Neural cell (in vitro differentiated cells): ENCODE data around the gene TRIP6. TPM values are rescaled to one million over a fixed set of nuclear protein-coding genes. Genes with fewer than 3 reads are reported as not detected.

Experiments
- H2AFZ ChIP-seq: fragments of 200-600, 300-800 bp; sonication (generic), shearing (Covaris generic); 2 replicates; pipeline ENCODE4 v1.6.0; 2014; ENCODE audit warnings: low read depth, mild to moderate bottlenecking, antibody characterized with exemption, low read length, moderate library complexity
- H3F3A ChIP-seq: fragments of 200-600 bp; shearing (Covaris generic); 2 replicates; pipeline ENCODE4 v1.6.1; 2016; ENCODE audit warnings: mild to moderate bottlenecking, moderate library complexity, mixed read lengths, antibody characterized with exemption, low read length; ENCODE audit not compliant: insufficient read depth, poor library complexity, severe bottlenecking
- H3K27ac ChIP-seq: fragments of 200-600, 300-800 bp; sonication (generic), shearing (Covaris generic); 2 replicates; pipeline ENCODE4 v1.5.1; 2014; ENCODE audit warnings: mild to moderate bottlenecking, low read length, moderate library complexity
- H3K27me3 ChIP-seq: fragments of 300-800, 200-600 bp; sonication (generic), shearing (Covaris generic); 2 replicates; pipeline ENCODE4 v1.6.0; 2014; ENCODE audit warnings: mild to moderate bottlenecking, low read depth, low read length, moderate library complexity; ENCODE audit not compliant: insufficient read depth
- H3K36me3 ChIP-seq: fragments of 300-800, 200-600 bp; sonication (generic), shearing (Covaris generic); 2 replicates; pipeline ENCODE4 v1.5.1; 2014; ENCODE audit warnings: mild to moderate bottlenecking, antibody characterized with exemption, low read length, moderate library complexity; ENCODE audit not compliant: insufficient read depth
- H3K4me2 ChIP-seq: fragments of 300-800, 200-600 bp; sonication (generic), shearing (Covaris generic); 2 replicates; pipeline ENCODE4 v1.6.0; 2014; ENCODE audit warnings: mild to moderate bottlenecking, low read length
- H3K4me3 ChIP-seq: fragments of 300-800, 200-600 bp; sonication (generic), shearing (Covaris generic); 2 replicates; pipeline ENCODE4 v1.5.1; 2014; ENCODE audit warnings: mild to moderate bottlenecking, low read length, moderate library complexity
- H3K79me2 ChIP-seq: fragments of 200-600 bp; shearing (Covaris generic); replicated peaks from 2 replicates; pipeline ENCODE4 v1.6.0; 2014; ENCODE audit warnings: mild to moderate bottlenecking, low read length, moderate library complexity; ENCODE audit not compliant: insufficient read depth
- H3K9ac ChIP-seq: fragments of 300-800, 200-600 bp; sonication (generic), shearing (Covaris generic); 2 replicates; pipeline ENCODE4 v1.6.1; 2016; ENCODE audit warnings: mild to moderate bottlenecking, low read length, mixed read lengths
- H3K9me2 ChIP-seq: fragments of 200-600 bp; shearing (Covaris generic); 2 replicates; pipeline ENCODE4 v1.6.1; 2016; ENCODE audit warnings: mild to moderate bottlenecking, low read length, mixed read lengths; ENCODE audit not compliant: insufficient read depth
- H3K9me3 ChIP-seq: fragments of 200-600, 300-800 bp; sonication (generic), shearing (Covaris generic); 2 replicates; pipeline ENCODE4 v1.6.1; 2016; ENCODE audit warnings: mild to moderate bottlenecking, mixed run types, low read length, moderate library complexity, mixed read lengths
- H4K20me1 ChIP-seq: fragments of 200-600 bp; shearing (Covaris generic); 2 replicates; pipeline ENCODE4 v1.6.1; 2016; ENCODE audit warnings: mild to moderate bottlenecking, mixed run types; ENCODE audit not compliant: insufficient read depth
- CTCF ChIP-seq: fragments of 450-650 bp; IDR thresholded peaks from 2 replicates; pipeline ENCODE4 v1.5.1; 2014; ENCODE audit warnings: antibody characterized with exemption, mild to moderate bottlenecking, moderate library complexity; ENCODE audit not compliant: poor library complexity, severe bottlenecking
- EP300 ChIP-seq: fragments of 450-650 bp; conservative IDR thresholded peaks from 2 replicates; pipeline ENCODE4 v1.6.1; 2014; ENCODE audit warnings: antibody characterized with exemption, mild to moderate bottlenecking, moderate library complexity; ENCODE audit not compliant: poor library complexity, severe bottlenecking
- EZH2 ChIP-seq: fragments of 200-600, 300-800 bp; shearing (Covaris generic), sonication (generic); IDR thresholded peaks from 2 replicates; pipeline ENCODE4 v1.6.1; 2014; ENCODE audit warnings: antibody characterized with exemption, low read length, borderline replicate concordance, mild to moderate bottlenecking; ENCODE audit not compliant: insufficient read depth, poor library complexity, severe bottlenecking
- MXI1 ChIP-seq: fragments of 450-650 bp; conservative IDR thresholded peaks from 2 replicates; pipeline ENCODE4 v1.6.1; 2014; ENCODE audit warnings: antibody characterized with exemption, mild to moderate bottlenecking; ENCODE audit not compliant: poor library complexity, severe bottlenecking
- POLR2AphosphoS5 ChIP-seq: IDR thresholded peaks from 2 replicates; pipeline ENCODE4 v1.6.1; 2012
- RAD21 ChIP-seq: fragments of 450-650 bp; conservative IDR thresholded peaks from 2 replicates; pipeline ENCODE4 v1.6.1; 2014; ENCODE audit warnings: antibody characterized with exemption, mild to moderate bottlenecking, moderate library complexity
- REST ChIP-seq: IDR thresholded peaks from 2 replicates; pipeline ENCODE4 v1.6.1; 2012; ENCODE audit warnings: borderline replicate concordance
- SMC3 ChIP-seq: fragments of 450-650 bp; conservative IDR thresholded peaks from 2 replicates; pipeline ENCODE4 v1.6.1; 2014; ENCODE audit warnings: antibody characterized with exemption, mild to moderate bottlenecking, moderate library complexity; ENCODE audit not compliant: poor library complexity
- TAF1 ChIP-seq: IDR thresholded peaks from 2 replicates; pipeline ENCODE4 v1.6.1; 2012; ENCODE audit warnings: low read depth
- polyA plus RNA-seq: library from polyadenylated mRNA; depleted of rRNA; stranded (reverse); fragments of >200 nt; gene quantifications from 2 replicates; pipeline ENCODE4 v1.2.3, GENCODE V29; 2014

TRIP6 gene
- polyA plus RNA-seq, 1 donor from 2014 or later: 2.1 TPM

- Histone ChIP-seq H4K20me1 (no peaks in the 10 kb centered on the region), H3F3A (no peaks in the 10 kb centered on the region), H2AFZ (no peak overlapping the region), H3K79me2 (no peaks in the 10 kb centered on the region), H3K27ac (no peak overlapping the region), H3K27me3 (no peaks in the 10 kb centered on the region), H3K9me2 (no peaks in the 10 kb centered on the region), H3K4me3 (no peak overlapping the region), H3K9ac (no peak overlapping the region), H3K9me3 (no peaks in the 10 kb centered on the region), H3K36me3 (no peaks in the 10 kb centered on the region), H3K4me2 (no peak overlapping the region)
- TF ChIP-seq REST: no peak
- TF ChIP-seq RAD21: no peak
- TF ChIP-seq SMC3: no peak
- no peak for TF ChIP-seq EP300
- no peak for TF ChIP-seq POLR2AphosphoS5
- TF ChIP-seq CTCF: no peak
- no peak for TF ChIP-seq MXI1
- no peak for TF ChIP-seq TAF1
- TF ChIP-seq EZH2: no peak
Measured at GRCh38 chr7:100860702-100861615, 6.2 kb upstream of the TRIP6 start.

- Histone ChIP-seq H3K4me3 (no peak overlapping the region), H3K4me2 (no peak overlapping the region), H3K9ac (no peak overlapping the region), H3K79me2 (no peaks in the 10 kb centered on the region), H3K27me3 (no peaks in the 10 kb centered on the region), H3F3A (no peaks in the 10 kb centered on the region), H2AFZ (no peak overlapping the region), H3K36me3 (no peaks in the 10 kb centered on the region), H3K9me2 (no peaks in the 10 kb centered on the region), H4K20me1 (no peaks in the 10 kb centered on the region), H3K9me3 (no peaks in the 10 kb centered on the region), H3K27ac (no peak overlapping the region)
- TF ChIP-seq SMC3: no peak
- no peak for TF ChIP-seq POLR2AphosphoS5
- TF ChIP-seq EP300: no peak
- TF ChIP-seq REST: no peak
Measured at GRCh38 chr7:100861616-100861985, 5.6 kb upstream of the TRIP6 start.
